Measurements from ENCODE around the gene DDO. TPM values are rescaled to one million over a fixed set of nuclear protein-coding genes. Genes with fewer than 3 reads are reported as not detected.
A peak's percentile ranks its signal among the peaks of the same experiment; 100 is the strongest.

DDO gene
- total RNA-seq, 1 donor from 2014 or later, result not detected

- Mint-ChIP-seq H3K36me3 (ENCODE audit: low read depth, unreplicated experiment) (no peaks in the 10 kb centered on the region), H3K27ac (ENCODE audit: unreplicated experiment) (peak overlapping the region; percentile 27), H3K27me3 (ENCODE audit: unreplicated experiment) (no peaks in the 10 kb centered on the region), H3K4me1 (ENCODE audit: unreplicated experiment) (peaks cover 30% of the 10 kb centered on the region), H3K4me3 (ENCODE audit: unreplicated experiment) (no peak overlapping the region), H3K9me3 (ENCODE audit: unreplicated experiment) (no peaks in the 10 kb centered on the region)
- DNase-seq (ENCODE audit: low spot score), result no peak
- TF ChIP-seq, protein P1, sequence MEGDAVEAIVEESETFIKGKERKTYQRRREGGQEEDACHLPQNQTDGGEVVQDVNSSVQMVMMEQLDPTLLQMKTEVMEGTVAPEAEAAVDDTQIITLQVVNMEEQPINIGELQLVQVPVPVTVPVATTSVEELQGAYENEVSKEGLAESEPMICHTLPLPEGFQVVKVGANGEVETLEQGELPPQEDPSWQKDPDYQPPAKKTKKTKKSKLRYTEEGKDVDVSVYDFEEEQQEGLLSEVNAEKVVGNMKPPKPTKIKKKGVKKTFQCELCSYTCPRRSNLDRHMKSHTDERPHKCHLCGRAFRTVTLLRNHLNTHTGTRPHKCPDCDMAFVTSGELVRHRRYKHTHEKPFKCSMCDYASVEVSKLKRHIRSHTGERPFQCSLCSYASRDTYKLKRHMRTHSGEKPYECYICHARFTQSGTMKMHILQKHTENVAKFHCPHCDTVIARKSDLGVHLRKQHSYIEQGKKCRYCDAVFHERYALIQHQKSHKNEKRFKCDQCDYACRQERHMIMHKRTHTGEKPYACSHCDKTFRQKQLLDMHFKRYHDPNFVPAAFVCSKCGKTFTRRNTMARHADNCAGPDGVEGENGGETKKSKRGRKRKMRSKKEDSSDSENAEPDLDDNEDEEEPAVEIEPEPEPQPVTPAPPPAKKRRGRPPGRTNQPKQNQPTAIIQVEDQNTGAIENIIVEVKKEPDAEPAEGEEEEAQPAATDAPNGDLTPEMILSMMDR (IDR thresholded peaks at IDR 0.05; ENCODE audit: unreplicated experiment), result no peak
Observed at GRCh38 chr6:110385458-110385863, 29.9 kb downstream of the DDO start.

DNA sequence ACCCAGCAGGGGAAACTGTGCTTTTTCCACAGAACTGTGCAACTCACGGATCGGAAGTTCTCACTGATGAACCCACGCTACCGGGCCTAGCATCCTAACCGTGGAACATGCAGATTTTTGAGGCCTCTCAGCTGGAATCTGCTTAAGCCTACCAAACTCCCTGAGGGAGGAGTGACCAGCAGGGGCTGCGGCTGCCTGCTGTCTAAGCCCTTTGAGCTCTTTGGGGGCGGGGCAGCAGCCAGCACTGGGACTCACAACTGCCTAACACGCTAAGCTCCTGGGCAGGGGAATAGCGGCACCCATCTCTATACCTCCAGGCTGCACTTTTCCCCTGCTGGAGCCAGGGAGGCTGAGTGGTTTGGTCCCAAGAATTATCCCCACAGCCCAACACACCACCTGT is 36.8 kb downstream of the DDO start:
- no peak for DNase-seq (ENCODE audit: low spot score)
- Mint-ChIP-seq H3K9me3 (ENCODE audit: unreplicated experiment) (no peaks in the 10 kb centered on the region), H3K4me3 (ENCODE audit: unreplicated experiment) (no peak overlapping the region), H3K27ac (ENCODE audit: unreplicated experiment) (no peak overlapping the region), H3K36me3 (ENCODE audit: low read depth, unreplicated experiment) (no peaks in the 10 kb centered on the region), H3K4me1 (ENCODE audit: unreplicated experiment) (no peaks in the 10 kb centered on the region), H3K27me3 (ENCODE audit: unreplicated experiment) (no peaks in the 10 kb centered on the region)
- TF ChIP-seq, protein P1 (IDR thresholded peaks at IDR 0.05; ENCODE audit: unreplicated experiment), result no peak

DNA sequence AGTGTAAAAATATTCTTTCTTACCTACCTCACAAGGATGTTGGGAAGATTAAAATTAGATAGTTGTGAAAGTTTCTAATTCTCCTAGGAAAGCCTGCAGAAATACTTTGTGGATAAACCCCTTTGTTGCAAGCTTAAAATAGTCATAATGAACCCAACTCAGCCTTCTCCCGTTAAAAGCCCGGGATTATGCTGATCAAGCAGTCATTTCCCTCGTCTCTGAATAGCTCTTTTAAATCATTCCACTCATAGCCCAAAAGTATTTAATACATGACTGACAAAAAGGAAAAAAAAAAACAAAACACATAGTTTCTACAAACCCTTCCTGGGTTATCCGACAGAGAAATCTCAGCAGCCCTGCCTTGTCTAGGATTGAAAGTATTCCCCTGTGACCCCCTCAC is 46.3 kb downstream of the DDO start:
- H3K27ac Mint-ChIP-seq (ENCODE audit: unreplicated experiment), result no peak overlapping the region
- peaks cover 25% of the 10 kb centered on the region for H3K4me1 Mint-ChIP-seq (ENCODE audit: unreplicated experiment)
- H3K36me3 Mint-ChIP-seq (ENCODE audit: low read depth, unreplicated experiment), result no peaks in the 10 kb centered on the region
- no peak overlapping the region for H3K4me3 Mint-ChIP-seq (ENCODE audit: unreplicated experiment)
- no peaks in the 10 kb centered on the region for H3K27me3 Mint-ChIP-seq (ENCODE audit: unreplicated experiment)
- no peak for DNase-seq (ENCODE audit: low spot score)
- TF ChIP-seq, protein P1 (IDR thresholded peaks at IDR 0.05; ENCODE audit: unreplicated experiment), result no peak
- no peaks in the 10 kb centered on the region for H3K9me3 Mint-ChIP-seq (ENCODE audit: unreplicated experiment)

DNA sequence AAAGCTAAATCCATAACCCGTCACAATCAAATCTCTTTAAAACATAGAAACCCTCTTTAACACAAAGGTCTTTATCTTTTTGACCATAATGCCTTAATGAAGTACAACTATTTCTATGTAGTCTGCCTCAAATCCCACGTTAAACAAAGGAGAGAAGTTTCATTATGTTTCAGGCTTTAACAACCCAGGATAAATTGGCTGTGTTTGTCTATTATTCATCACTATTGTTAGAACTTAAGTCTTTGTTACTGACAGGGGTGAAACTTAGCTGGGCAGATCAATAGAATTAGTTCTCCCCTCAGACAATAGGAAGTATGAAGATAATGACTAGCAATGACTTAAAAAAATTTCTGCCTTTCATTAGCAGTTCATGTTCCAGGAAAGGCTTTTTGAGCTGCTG is 47.1 kb downstream of the DDO start:
- peaks cover 27% of the 10 kb centered on the region for H3K4me1 Mint-ChIP-seq (ENCODE audit: unreplicated experiment)
- H3K9me3 Mint-ChIP-seq (ENCODE audit: unreplicated experiment), result no peaks in the 10 kb centered on the region
- no peaks in the 10 kb centered on the region for H3K36me3 Mint-ChIP-seq (ENCODE audit: low read depth, unreplicated experiment)
- DNase-seq (ENCODE audit: low spot score), result no peak
- peaks cover 2% of the 10 kb centered on the region for H3K27me3 Mint-ChIP-seq (ENCODE audit: unreplicated experiment)
- TF ChIP-seq, protein P1 (IDR thresholded peaks at IDR 0.05; ENCODE audit: unreplicated experiment), result no peak
- H3K4me3 Mint-ChIP-seq (ENCODE audit: unreplicated experiment), result no peak overlapping the region
- no peak overlapping the region for H3K27ac Mint-ChIP-seq (ENCODE audit: unreplicated experiment)

DNA sequence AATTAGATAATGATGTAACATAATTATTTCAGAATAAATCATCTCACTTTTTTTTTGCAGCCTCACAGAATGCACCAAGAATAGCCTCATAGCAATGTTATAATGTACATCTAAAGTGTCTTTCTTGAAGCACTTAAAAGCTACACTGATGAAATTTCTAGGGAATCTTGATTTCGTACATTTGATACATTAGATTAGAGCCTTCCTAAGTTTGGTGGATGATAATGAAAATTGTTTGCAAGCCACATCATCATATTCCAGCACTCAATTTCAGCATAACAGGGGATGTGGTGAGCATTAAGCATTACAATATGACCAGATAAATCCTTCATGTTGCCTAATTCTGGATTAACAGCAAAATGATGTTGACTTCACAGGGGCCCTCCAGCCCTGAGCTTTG is 47.5 kb downstream of the DDO start:
- no peaks in the 10 kb centered on the region for H3K9me3 Mint-ChIP-seq (ENCODE audit: unreplicated experiment)
- TF ChIP-seq, protein P1 (IDR thresholded peaks at IDR 0.05; ENCODE audit: unreplicated experiment), result no peak
- H3K27me3 Mint-ChIP-seq (ENCODE audit: unreplicated experiment), result peaks cover 2% of the 10 kb centered on the region
- H3K27ac Mint-ChIP-seq (ENCODE audit: unreplicated experiment), result no peak overlapping the region
- H3K4me1 Mint-ChIP-seq (ENCODE audit: unreplicated experiment), result peaks cover 27% of the 10 kb centered on the region
- no peaks in the 10 kb centered on the region for H3K36me3 Mint-ChIP-seq (ENCODE audit: low read depth, unreplicated experiment)
- no peak for DNase-seq (ENCODE audit: low spot score)
- no peak overlapping the region for H3K4me3 Mint-ChIP-seq (ENCODE audit: unreplicated experiment)
